ENCODE results near the gene WDR53.

DNA sequence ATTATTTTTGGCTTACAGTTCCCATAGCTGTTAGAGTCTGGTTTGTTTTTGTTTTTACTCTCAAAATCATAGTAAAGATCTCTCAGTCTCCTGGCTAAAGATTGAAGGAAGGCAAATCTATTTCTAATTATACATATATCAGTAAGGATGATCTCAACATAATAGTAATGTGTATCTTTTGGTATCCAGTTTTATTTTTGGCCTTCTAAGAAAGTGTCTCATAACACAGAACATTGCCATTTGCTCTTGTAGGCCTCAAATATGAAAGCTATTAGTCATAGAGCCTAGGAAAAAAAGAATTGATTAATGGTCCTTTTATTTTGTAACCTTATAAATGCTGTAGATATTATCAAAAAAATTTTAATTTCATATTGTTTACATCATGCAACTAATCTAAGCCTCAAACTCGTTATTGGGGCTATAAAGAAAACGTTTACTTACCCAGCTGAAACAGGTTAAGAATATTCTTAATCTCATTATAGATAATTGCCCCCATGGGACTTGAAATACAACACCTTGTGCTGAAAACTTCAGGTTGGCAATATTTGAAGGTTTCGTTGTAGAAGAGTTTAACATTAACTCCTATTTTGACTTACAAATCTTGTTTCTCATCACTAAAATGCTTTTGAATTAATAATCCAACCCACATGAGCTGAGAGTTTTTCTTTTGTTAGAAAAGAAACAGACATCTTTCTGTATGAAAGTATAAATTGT is 16.8 kb upstream of the WDR53 start:
- TF ChIP-seq POLR2A (IDR thresholded peaks at IDR 0.05; ENCODE audit: low read depth, low read length) (no peak), CTCF (IDR thresholded peaks at IDR 0.05; ENCODE audit: extremely low read depth in 1 of 2, insufficient read depth in 1 of 2, low read depth in 1 of 2, low read length in 2 of 2) (no peak), POLR2AphosphoS5 (IDR thresholded peaks at IDR 0.05; ENCODE audit: insufficient read depth, low read depth, low read length) (no peak), EZH2 (IDR thresholded peaks at IDR 0.05; ENCODE audit: borderline replicate concordance, low read depth, low read length, severe bottlenecking) (no peak), JUN (IDR thresholded peaks at IDR 0.05; ENCODE audit: borderline replicate concordance, insufficient read depth, insufficient read length, low read depth) (no peak)
- TF ChIP-seq, protein P1, sequence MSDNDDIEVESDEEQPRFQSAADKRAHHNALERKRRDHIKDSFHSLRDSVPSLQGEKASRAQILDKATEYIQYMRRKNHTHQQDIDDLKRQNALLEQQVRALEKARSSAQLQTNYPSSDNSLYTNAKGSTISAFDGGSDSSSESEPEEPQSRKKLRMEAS (IDR thresholded peaks at IDR 0.05; ENCODE audit: insufficient read depth, insufficient read length) = no peak

All from endothelial cell of umbilical vein (primary cell).